CD4-positive, alpha-beta T cell treated with Interleukin-2 at 100 ng/mL for 4 hours (primary cell): Measurements from ENCODE around the gene CBFA2T3.
"Not testable (repeated sequence)": the region's sequence is repeated elsewhere in the genome, so short reads cannot be mapped to it uniquely, and the experiment has no call there.

ENCODE experiments used
- DNase-seq: peaks from one replicate; pipeline ENCODE4 v3.0.0-alpha.2; 2020; ENCODE audit warnings: low spot score

CBFA2T3 gene

GRCh38 chr16:89012622-89012995 lies 35.6 kb upstream of the CBFA2T3 start:
- DNase-seq, result no peak

DNA sequence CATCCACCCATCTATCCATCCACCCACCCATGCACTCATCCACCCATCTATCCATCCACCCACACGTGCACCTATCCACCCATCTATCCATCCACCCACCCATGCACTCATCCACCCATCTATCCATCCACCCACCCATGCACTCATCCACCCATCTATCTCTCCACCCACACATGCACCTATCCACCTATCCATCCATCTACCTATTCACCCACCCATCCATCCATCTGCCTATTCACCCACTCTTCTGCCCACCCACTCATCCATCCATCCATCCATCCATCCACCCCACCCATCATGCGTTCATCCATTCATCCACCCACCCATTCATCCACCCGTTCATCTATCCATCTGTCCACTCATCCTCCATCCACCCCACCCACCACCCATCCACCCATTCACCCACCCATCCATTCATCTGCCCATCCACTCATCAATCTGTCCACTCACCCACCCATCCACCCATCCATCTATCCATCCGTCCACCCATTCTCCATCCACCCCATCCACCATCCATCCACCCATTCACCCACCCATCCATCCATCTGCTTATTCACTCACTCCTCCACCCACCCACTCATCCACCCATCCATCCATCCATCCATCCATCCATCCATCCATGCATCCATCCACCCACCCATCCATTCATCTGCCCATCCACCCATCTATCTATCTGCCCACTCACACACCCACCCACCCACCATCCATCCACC lies 35.1 kb upstream of the CBFA2T3 start:
- no peak for DNase-seq

DNA sequence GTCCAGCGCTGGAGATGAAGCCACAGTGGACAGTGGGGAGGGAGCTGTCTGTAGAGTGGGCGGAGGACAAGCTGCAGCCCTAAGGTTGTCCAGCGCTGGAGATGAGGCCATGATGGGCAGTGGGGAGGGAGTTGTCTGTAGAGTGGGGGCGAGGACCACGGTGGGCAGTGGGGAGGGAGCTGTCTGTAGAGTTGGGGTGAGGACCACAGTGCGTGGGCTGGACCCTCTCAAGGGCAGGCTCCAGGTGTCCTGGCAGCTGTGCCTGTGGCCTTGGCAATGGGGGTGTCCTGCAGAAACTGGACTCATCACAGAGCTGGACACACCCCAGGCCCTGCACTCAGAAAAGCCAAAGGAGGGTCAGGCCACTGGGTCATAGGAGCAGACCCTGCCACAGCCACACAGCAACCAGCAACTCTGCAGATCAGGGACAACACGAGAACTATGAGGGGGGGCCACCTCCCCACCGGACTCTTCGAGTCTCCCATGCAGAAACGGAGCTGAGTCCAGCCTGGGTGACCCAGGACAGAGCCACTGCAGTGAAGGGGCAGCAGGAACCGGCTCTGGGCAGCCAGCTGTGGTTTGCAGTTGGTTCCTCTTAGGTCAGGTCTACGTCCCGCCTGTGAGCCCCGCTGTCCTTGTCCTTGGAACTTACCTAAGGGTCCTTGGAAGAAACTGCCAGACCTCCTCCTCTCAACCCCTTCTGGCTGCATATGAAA lies 33.4 kb upstream of the CBFA2T3 start:
- no peak for DNase-seq

DNA sequence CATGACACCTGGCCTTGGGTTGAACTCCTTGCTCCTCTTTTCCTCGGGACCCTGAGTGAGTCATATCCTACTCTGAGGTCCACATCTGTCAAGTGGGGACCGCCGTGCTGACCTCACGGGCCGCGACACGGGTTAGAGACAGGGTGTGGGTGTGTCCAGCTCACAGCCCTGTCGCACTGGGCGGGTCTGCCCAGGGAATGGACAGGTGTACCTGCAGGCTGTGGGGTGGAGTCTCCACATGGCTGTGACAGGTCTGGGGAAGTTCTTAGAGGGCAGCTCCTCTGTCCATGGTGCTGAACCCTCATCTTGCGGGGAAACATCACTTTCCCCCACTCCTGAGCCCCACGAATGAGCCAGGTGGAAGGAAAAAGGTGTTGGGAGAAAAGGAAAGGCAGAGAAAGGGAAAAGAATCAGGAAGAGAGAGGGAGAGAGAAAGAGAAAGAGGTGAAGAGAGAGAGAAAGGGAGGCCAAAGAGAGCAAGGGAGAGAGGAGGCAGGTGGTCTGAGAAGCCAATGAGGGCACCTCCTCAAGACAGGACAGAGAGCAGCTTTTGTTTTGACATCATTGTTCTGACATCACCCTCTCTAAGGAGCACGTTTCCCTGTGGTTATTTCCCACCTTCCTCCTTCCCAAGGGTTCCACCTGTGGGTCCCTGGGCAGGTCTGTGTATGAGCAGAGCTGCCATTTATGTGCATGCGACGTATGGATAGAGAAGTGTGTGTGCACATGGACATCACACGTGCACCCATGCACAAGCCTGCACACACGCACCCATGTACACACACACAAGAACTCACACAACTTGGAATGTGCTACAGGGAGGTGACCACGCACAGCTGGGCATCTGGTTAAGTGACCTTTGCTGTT lies 32.6 kb upstream of the CBFA2T3 start:
- peak; percentile 17 for DNase-seq

GRCh38 chr16:89008796-89009195 lies 31.8 kb upstream of the CBFA2T3 start:
- not testable (repeated sequence) for DNase-seq

DNA sequence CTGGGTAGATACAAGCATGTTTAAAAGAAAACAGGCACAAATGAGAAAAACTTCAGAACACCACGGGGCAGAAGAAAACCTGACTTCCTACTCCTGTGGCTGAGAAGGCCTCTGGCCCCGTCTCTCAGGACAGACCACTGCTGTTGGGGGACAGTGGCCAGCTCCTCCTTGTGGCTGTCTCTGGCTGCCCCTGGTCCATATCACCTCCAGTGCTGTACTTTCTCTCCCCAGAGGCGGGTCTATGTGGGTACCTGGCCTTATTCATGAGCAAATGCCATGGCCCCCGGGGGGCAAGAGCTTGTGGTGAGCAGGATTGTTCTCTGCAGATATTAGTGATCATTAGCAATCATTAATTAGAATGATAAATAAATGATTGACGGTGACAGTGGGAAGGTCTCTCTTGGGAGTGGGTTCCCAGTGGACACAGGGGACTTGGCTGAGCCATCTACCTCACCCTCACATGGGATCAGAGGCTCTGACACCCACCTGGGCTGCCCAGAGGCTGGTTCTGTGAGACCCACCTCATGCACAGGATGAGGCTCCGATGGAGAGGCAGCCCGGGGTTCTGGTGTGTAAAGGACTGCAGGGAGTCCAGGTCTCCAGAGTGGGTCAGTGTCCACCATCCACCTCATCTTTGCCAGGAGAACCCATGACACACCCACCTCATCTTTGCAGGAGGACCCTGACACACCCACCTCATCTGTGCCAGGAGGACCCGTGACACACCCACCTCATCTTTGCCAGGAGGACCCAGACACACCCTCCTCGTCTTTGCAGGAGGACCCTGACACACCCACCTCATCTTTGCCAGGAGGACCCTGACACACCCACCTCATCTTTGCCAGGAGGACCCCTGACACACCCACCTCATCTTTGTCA lies 30.6 kb upstream of the CBFA2T3 start:
- DNase-seq, result no peak

DNA sequence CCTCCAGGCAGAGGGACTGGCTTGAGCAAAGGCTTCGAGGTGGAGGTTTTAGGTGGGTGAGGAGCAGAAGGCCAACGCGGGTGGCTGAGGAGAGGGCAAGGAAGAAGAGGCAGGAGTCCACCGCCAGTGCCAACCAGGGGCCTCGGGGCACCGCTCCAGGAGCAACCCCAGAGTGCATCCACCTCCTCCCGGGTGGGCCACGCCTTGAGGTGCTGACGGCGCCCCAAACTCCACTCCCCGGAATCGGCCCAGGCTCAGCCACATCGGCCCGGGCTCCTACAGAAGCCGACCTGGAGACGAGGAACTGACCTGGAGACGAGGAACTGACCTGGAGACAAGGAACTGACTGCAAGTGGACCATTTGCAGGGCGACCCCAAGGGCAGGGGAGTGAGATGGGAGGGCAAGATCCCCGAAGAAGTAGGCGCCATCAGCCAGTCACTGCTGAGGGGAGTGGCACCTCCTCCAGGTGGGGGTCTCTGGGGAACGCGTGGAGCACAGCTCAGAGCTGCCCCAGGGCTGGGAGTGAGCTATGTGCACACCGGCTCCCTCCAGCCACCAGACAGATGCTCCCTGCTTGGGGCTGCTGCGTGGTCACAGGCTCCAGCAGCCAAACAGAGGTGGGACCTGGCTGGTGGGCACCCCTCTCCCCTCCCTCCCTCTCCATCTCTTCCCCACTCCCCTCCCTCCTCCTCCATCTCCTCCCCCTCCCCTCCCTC lies 29.2 kb upstream of the CBFA2T3 start:
- DNase-seq, result no peak

GRCh38 chr16:89005201-89006035 lies 28.4 kb upstream of the CBFA2T3 start:
- no peak for DNase-seq

DNA sequence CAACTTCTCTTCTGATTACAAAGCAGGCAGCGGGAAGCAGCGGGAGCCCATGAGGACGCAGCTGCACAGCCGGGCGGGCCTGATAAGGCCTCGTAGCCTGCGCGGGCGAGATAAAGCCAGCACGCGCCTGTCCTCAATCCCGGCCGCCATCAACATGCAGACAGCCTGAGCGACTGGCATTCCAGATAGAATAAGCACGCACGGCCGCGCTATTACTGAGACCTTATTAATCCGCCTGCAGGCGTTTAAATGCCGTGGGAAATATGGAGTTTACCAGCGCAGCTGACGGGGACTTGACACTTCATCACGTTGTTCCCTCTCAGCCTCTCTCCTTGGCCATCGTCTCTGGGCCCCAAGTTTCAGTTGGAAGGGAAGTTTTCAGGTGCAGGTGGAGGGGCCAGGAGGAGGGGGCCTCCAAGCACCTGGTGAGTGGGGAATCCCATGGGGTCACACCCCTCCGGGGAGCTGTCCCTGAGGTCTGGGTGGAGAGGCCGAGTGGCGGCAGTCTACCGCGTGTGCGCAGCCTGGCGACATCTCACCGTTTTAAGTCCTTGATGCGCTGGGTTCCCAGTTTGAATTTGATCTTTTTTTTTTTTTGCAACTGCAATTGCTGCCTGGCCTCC lies 27.3 kb upstream of the CBFA2T3 start:
- no peak for DNase-seq

DNA sequence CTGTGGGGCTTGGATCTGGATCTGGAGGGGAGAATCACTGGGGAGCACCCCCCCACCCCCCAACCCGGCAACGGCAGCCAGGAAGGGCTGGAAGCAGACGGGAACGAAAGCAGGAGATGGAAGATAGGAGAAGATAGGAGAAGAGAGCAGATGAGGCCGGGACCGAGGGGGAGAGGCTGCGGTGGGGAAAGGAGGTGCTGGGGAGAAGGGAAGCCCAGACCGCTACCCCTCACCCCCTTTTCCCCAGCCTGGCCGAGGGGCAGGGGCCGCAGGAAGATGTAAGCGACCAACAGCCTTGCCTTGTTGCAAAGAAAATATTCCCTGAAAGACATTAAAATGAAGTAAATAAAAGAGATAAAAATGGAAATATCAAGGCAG lies 26.8 kb upstream of the CBFA2T3 start:
- no peak for DNase-seq

DNA sequence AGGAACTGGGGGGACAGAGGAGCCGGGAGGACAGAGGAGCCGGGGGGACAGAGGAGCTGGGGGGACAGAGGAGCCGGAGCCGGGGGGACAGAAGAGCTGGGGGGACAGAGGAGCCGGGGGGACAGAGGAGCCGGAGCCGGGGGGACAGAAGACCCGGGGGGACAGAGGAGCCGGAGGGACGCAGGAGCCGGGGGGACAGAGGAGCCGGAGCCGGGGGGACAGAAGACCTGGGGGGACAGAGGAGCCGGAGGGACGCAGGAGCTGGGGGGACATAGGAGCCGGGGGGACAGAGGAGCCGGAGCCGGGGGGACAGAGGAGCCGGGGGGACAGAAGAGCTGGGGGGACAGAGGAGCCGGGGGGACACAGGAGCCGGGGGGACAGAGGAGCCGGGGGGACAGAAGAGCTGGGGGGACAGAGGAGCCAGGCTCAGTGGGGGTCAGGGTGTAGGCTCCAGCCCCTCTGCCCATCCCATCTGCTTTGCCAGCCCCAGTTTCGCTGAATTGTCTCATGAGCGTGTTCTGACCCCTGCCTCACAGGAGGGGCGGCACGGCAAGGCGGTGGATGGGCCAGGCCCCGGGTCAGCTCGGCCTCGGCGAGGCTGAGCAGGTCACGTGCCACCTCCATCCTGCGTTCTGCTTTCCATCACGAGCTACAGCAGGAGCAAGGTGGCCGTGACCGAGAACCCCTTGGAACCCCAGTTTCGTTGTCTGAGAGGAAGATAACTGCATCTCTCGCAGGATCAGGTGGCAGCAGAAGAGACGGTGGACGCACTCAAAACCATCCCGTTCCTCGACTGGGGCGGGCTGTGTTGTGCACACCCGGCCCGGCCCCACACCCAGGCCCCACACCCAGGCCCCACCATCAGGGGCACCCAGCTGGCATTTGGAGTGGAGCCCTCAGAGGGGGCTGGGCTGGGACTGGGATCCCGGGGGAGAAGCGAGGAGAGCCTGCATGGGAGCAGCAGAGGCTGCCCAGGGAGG lies 26.1 kb upstream of the CBFA2T3 start:
- no peak for DNase-seq

- not testable (repeated sequence) for DNase-seq
These were observed 25.1 kb upstream of the CBFA2T3 start for GRCh38 chr16:89002081-89002480.

- no peak for DNase-seq
These were observed 24.4 kb upstream of the CBFA2T3 start for GRCh38 chr16:89001117-89002027.

GRCh38 chr16:89000207-89000959 lies 23.4 kb upstream of the CBFA2T3 start:
- no peak for DNase-seq

GRCh38 chr16:88999457-89000206 lies 22.6 kb upstream of the CBFA2T3 start:
- no peak for DNase-seq
